AG09319 (cell line): ENCODE measurements around the gene ZNF407.

Experiments
- DNase-seq: peaks from one replicate; pipeline ENCODE4 v3.0.0-alpha.2; 2010; ENCODE audit warnings: low read depth; ENCODE audit errors: extremely low read depth
- TF ChIP-seq, protein P1 (sequence below): IDR thresholded peaks from 2 replicates; pipeline ENCODE4 v1.5.1; 2011; ENCODE audit warnings: low read depth, mild to moderate bottlenecking, inconsistent platforms, low read length, moderate library complexity

ZNF407 gene

DNA sequence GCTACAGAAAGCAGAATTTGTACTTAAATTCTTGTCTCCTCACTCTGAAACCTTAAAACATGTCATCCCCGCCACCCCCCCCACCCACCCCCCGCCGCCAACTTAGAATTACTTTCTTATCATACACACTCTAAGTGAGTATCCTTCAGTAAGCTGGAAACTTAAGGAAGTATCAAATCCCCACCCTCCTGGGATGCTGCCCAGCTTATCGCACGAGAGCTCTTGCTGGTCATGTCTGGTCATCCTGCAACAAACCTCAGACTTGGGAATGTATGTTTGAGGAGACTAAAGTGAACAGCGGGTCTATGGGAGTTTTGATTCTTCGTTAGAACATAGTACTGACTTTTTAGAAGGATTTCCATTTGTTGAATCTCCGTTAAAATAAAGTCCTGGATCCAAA, 408.0 kb downstream of the ZNF407 start:
- TF ChIP-seq, protein P1, sequence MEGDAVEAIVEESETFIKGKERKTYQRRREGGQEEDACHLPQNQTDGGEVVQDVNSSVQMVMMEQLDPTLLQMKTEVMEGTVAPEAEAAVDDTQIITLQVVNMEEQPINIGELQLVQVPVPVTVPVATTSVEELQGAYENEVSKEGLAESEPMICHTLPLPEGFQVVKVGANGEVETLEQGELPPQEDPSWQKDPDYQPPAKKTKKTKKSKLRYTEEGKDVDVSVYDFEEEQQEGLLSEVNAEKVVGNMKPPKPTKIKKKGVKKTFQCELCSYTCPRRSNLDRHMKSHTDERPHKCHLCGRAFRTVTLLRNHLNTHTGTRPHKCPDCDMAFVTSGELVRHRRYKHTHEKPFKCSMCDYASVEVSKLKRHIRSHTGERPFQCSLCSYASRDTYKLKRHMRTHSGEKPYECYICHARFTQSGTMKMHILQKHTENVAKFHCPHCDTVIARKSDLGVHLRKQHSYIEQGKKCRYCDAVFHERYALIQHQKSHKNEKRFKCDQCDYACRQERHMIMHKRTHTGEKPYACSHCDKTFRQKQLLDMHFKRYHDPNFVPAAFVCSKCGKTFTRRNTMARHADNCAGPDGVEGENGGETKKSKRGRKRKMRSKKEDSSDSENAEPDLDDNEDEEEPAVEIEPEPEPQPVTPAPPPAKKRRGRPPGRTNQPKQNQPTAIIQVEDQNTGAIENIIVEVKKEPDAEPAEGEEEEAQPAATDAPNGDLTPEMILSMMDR = no peak
- DNase-seq = no peak

DNA sequence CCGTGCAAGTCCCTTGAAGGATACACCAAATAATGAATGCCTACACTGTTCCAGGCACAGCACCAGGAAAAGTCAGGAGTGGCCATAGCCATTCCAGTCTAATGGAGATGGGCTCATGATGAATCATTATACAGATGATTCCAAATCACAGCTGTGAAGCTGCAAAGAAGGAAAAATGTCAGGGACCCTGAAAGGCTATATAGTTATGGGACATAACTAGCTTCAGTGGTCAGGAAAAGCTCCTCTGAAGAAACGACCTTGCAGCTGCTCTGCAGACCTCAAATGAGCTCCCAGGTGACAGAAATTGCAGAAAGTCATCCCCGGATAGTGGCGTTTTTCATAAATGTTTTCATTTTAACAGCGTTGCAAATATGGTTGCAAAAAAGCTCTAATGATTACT, 410.5 kb downstream of the ZNF407 start:
- TF ChIP-seq, protein P1 = no peak
- DNase-seq = no peak

DNA sequence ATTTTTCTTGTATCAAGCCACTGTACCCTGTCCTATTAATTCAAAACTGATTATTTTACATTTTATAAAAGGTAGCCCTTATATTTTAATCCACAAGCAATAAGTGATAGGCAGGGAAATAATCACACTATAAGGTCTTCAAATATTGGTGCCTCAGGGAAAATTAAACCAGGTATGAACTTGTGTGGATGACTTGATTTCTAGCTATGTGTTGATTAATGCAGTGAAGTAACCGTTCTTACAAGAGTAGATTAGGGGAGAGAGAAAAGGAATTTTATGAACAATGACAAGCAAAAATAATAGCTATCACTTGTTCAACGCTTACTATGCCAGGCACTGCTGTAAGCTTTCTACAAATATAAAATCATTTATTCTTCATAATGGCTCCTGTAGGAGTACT, 411.6 kb downstream of the ZNF407 start:
- TF ChIP-seq, protein P1 = no peak

DNA sequence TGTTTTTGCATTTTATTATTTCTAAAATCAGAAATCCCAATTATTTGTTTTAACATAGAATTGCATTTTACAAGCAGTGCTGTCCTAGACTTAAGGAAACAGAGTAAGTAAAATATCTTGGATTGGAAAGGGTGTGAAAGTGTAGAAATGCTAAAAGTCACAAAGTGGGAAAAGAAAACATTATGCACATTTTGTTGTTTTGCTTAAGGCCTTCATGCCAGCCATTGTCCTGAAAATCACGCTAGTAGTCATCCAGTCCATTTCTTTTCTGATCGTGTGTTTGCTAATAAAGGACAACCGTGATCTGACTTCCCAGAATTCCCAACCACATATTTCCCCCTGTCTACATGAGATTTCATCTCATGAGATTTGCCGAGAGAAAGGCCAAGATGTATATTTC, 412.2 kb downstream of the ZNF407 start:
- TF ChIP-seq, protein P1 = no peak
- no peak for DNase-seq

More for the DNA sequence above, 411.6 kb downstream of the ZNF407 start:
- no peak for DNase-seq

DNA sequence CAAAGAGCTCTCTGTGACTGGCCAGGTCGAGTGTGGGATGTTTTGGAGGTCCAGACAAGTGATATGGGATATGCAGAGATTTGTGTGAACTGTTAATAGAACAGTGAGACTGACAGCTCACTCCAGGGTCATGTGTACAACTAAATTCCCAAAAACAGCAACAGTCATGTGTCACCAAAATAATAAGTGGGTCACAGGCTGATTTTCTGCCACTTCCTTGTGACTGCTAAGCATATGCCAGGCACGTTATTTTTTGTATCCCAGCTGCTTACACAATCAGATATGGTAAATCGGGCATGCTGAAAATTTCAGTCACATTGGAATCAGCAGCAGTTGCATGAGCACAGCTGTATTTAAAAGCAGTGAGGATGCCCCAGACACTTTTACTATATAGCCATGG, 412.6 kb downstream of the ZNF407 start:
- DNase-seq = no peak
- TF ChIP-seq, protein P1 = no peak

DNA sequence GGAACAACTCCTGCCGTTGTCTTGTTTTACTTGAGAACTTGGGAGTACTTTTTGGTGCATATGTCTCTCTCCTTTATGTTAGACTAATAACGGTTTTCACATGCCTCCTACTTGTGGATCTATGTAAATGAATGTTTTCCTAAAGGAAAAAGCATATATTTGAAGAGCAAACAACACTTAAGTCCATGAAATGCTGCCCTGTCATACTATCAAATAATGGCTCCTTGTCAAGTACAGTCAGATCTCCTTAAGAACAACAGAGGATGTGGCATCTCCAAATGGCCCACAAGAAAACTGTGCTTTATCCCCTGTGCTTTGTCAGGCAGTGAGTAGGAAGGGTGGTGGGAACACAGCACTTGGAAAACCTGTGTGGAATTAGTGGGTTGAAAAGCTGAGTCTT, 413.0 kb downstream of the ZNF407 start:
- TF ChIP-seq, protein P1 = no peak
- no peak for DNase-seq

DNA sequence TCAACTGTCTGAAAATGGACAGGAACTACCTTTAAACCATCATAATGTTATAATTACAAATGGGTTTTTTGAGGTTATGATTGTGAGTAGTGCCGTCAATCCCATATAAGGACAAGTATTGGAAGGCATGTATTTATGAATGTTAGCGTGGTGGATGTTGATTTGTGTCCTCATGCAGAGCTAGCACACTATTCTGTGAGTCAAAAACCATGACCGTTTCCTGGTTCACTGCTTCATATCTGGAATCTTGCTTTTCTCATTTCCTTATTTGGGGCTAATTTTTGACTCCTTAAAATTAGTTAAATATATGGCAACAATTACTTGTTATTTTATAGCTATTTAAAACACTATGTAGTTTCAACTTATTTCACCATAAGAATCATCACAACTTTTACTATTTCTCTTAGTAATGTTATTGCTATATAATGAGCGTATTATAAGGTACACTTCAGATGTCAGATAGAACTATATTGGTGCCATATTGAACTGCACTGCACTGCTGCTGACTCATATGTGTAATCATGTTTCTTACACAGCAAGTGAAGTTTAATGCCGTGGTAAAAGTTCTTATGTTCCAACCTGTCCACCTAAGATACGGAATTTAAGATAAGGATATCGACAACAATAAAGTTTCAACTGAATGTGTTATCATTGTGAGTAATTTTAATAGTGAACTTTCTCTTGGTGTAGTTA, 418.5 kb downstream of the ZNF407 start:
- no peak for DNase-seq
- TF ChIP-seq, protein P1 = no peak
